GM12892 (cell line): Measurements from ENCODE around the gene SAMD4A.

Experiments used
- POLR2A ChIP-seq: IDR thresholded peaks from 2 replicates; pipeline ENCODE4 v1.6.1; 2011; ENCODE audit warnings: low read depth, low read length, control low read depth
- POLR2AphosphoS5 ChIP-seq: IDR thresholded peaks from 2 replicates; pipeline ENCODE4 v1.6.1; 2011; ENCODE audit warnings: low read depth, low read length, control low read depth
- TAF1 ChIP-seq: IDR thresholded peaks from 2 replicates; pipeline ENCODE4 v1.6.1; 2011; ENCODE audit warnings: low read depth, mild to moderate bottlenecking, control low read depth, low read length, borderline replicate concordance

DNA sequence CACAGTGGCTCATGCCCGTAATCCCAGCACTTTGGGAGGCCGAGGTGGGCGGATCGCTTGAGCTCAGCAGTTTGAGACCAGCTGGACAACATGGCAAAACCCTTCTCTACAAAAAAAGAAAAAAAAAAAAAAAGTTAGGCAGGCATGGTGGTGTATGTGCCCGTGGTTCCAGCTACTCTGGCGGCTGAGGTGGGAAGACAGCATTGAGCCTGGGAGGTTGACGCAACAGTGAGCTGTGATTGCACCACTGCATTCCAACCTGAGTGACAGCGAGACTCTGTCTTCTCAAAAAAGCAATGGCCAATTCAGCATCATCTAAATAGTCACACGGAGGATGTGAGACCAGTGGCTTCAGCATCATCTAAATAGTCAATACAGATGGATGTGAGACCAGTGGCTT, 10.4 kb upstream of the SAMD4A start:
- no peak for TF ChIP-seq POLR2AphosphoS5
- no peak for TF ChIP-seq TAF1
- TF ChIP-seq POLR2A: no peak
